GM18867 (cell line): ENCODE results near the gene PTCH1.

Experiments
- ATAC-seq: cut with Tn5 transposase; IDR thresholded peaks from one replicate; pipeline ENCODE4 v1.9.1; 2021; ENCODE audit warnings: mild to moderate bottlenecking, moderate library complexity; ENCODE audit not compliant: unreplicated experiment

Gene PTCH1

DNA sequence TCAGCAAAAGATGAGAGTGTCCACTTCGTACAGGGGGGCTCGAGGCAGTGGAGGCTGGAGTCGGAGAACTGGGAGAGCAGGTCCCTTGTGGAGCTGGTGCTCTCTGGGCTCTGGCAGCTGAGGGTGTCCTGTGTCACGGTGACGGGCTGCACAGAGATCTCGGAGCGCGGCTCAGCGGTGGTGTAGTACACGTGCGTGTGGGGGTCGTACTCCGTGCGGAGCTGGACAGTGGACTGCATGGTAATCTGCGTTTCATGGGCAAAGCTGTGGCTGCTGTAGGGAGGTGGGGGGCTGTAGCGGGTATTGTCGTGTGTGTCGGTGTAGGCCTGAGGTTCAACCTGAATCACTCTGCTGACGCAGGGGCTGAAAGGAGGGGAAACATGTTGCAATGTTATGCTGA lies 48.0 kb downstream of the PTCH1 start:
- no peak for ATAC-seq

DNA sequence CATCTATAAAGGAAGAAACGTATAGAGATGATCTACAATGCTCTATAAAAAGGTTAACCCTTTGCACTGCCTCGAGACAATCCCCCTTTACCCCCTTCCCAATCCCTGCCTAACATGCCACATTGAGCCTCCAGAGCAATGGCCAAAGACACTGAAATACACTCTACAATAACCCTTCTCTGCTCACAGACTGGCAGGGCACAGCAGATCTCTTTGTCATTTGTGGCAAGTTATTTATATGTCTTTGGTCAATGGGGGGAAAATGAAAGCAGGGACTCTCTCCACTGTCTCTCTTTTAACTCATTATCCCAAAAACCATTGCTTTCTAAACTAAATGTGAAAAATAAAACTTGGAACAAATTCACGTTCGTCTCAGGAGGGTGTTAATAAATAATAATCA lies 51.7 kb downstream of the PTCH1 start:
- no peak for ATAC-seq

DNA sequence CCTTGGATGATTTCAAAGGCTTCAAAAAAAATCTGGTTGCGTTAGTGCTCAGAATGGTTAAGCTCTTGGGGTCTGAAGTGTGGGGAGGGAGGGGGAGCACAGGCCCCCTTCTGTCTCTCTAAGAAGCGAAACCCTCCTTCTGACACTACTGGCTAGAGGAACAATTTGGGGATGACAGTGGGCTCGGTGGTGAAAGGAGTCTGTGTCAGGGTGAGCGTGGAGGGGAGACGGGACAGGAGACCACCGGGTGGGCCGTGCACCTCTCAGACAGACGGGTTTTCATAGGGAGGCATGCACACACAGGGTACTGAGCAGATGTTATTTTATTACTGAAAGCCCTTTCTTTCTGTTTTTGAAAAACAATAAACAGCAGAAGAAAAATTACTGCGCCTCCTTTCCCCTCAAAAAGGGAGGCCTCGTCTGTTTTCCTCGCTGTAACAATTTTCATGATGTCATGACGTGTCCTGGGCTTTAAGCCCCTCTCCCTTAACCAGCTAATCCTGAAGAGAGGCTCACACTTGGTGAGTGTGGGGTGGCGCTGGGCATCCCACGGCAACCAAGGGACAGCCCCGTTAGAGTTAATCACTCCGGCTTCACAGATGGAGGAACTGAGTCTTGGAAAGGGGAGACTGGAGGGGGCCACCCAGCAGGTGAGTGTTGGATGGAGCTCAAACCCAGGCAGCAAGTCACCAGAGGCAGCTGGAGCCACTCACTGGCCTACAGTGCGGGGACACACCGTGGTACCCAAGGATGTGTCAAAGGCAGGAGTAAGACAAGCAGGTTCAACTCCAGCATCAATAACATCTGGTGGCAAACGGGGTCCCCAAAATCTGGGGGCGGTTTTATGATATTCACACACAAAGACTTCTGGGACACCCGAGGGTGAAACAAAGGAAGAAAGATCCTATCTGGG lies 53.4 kb downstream of the PTCH1 start:
- peak; percentile 12 for ATAC-seq

DNA sequence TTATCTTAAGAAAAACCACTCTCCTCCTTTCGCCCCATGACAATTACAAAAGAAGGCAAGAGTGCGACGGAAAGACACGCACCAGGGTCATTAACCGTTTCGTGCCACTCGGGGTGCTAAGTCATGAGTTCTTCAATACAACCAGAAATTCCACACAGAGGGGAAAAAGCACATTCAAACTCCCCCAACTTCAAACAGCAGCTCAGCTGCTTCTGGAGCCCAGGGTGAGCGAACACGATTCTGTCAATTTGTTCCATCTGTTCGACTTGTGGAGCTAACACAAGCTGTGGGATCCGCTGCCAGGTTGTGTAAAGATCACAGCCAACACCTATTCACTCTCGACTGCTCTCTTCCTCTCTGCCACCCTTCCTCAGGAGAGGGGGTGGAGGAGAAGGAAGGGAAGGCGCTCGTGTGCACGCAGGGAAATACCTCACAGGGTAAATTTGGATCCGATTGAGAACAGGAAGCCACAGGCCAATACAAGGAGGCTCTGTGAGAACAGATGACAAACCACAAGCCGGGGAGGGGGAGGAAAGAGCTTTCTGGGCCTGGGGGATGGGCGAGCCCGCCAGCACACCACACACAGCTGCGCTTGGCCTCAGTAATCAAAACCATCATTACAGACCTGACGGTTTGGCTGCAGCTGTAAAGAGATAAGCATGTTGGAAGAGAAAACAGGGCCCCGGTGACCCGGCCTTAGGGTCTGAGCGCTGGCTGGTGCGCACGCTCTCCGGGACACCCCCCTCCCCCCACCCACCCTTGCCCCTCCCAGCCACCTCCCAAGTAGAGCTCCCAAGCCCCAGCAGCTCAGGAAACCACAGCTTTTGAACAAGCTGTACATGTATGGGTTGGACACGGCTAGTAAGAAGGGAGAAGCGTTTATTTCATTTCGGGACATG lies 54.3 kb downstream of the PTCH1 start:
- peak; percentile 97 for ATAC-seq

DNA sequence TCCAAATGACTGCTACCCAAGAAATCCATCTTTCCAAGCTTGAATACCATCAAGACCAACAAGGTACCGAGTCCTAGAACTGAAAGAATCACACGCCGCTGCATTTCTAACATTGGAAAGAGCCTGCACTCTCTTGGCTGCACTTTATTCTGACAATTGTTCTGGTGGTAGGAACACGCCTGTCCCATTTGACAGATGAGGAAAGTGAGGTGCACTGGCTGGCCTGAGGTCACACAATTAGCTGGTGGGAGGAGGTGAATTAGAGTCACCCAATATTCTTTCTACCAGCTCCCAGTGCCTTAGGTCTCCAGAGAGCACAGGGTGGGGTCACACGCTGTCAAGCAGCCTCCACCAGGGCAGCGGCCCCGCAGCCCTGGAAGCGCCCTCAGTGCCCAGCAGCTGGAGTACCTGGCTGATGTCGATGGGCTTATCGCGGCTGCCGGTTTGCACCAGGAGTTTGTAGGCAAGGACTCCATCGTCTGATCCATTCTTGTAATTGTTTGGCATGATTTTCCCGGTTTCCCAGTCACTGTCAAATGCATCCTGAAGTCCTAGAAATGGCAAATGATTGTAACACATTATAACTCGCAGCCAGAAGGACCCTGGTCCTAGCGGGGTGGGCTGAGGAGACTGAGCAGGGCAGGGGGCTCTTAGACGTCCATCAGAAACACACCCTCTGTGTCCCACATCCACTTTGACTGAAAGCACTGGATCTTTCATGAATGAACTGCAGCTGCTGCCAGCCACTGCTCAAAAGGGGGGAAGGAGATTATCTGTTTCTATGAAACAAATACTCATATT lies 55.1 kb downstream of the PTCH1 start:
- ATAC-seq = no peak

DNA sequence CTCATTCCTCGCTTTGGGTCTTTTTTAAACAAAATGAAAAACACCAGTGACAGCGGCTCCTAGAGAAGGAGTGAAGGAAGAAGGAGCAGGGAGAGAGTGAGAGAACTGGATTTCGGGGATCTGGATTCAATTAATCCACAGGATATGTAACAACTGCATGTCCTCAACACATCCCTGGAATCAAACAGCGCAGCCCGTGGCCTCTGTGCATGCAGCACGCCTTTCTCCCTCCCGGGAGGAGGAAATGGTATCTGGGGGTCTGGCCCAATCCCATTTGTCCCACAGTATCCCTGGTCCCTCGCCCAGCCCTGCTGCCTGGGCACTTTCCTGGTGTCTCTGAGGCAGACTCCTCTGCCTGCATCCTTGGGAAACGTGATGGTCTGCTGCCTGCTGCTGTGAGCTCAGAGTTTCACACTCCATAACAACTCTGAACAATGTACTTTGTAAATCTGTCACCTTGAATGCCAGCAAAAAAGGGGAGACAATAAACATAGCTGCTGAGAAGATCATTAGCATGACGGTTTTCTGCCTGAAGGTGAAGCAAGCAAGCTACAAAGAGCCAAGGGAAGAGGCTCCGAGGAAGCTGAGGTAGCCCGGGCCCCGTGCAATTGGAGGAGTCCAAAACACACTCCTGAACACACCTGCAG lies 56.1 kb downstream of the PTCH1 start:
- no peak for ATAC-seq

DNA sequence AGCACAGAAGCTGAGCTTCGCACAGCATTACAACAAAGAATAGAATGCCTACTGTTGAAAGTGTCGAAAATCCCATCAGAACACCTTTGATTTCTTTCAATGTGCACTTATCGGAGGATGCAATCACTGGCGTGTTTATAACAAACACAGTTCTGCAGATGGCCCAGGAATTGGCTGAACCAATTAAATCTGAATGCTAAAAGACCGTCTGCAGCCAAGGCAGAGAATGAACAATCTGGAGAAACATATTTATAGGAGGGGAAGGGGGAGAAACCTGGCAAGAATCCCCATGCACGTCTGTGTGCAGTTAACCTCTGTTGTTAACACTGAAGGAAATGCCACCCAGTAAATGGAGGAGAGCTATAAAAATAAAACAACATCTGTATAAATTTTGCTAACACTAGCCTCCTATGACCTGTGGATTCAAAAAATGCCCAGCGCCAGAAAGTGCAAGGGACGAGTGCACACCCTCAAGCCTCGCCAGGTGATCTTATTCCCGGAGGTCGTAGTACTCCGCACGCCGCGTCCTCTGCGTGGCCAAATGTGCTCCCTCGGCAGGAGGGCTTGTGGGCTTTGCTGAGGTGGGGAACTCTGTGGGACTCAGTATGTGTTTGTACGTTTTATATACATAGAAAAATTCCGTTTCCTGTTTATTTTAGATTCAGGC lies 56.8 kb downstream of the PTCH1 start:
- no peak for ATAC-seq

DNA sequence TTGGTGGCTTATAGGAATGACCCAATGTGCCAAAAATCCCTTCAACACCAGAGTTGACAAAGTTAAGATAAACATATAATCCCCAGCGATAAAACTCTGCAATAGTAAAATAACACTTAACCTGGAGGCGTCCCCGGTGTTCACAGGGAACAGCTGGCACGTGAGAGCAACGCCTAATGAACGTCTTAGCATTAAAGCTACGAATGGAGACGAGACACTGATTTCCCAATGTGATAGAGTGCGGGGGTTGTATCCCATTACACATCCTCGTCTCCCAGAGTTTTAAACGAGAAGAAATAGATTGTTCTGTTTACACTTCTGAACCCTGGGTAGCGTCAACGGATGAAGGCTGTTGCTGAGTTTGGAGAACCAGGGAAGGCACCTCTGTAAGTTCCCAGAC lies 57.6 kb downstream of the PTCH1 start:
- ATAC-seq = no peak

DNA sequence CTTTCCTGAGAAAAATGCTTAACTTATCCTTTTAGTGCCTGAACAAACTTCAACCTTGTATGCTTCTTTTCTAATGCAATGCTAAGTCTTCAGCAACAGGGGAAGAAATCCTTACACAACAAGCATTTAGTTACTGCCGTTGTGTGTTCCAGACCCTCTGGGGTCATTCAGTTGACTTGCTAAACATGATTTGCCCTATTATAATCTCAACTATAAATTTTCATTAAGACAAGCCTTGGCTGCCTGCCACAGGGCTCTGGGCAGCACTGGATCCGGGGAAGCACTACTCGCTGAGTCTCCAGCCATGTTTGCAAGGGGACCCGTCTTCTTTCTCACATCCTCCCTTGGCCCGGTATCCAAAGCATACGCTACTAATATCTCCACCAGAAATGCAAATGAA lies 58.1 kb downstream of the PTCH1 start:
- no peak for ATAC-seq

DNA sequence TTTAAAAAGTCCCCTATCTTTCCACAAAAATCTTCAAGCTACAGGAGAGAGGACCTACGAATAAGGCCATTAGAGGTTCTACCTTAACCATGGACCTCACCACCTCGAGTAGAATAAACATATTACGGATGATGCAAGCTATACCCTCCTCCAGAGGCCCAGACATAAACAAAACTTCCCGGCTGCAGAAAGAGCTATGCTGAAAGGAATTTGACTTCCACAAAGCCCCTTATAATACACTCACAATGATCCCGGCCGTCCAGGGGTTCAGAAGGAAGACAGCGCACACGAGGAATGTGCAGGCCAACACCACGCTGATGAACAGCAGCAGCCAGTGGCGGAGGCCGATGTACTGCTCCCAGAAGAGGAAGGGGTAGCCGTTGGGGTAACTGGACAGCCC lies 59.0 kb downstream of the PTCH1 start:
- ATAC-seq = no peak

DNA sequence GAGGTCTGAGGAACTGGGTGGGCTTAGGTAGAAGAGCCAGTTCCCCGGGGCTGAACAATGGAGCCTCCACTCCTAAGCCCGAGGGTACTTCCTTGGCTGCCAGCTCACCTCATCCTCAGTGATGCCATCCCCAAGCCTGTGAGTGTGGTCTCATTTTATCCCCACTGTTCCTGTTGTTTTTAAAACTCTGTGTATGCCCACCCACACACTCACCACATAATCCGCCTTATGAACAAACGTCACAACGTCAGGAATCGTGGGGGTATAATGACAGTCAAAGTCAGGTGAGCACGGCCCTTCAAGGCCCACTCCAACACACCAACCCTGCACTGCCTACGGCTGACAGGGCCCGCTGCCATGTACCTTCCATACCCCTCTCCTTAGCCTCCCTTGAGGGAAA lies 61.1 kb downstream of the PTCH1 start:
- ATAC-seq = no peak

DNA sequence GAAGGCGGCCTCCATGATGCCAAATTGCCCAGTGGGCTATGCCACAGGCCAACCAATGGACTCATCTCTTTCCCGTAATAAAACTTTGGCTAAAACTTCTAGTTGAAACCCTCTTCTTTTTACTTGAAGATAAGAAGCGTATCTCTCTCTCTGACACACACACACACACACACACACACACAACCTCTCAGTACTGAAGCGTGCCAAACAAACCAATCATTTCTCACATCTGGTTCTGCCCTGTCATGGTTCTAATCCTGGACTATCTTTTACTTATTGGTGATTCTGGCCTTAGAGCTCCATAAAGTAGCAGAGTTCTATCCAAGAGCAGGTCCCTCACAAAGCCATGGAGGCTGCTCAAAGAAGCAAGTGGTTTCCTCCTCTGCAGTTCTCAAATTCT lies 64.6 kb downstream of the PTCH1 start:
- ATAC-seq = no peak

DNA sequence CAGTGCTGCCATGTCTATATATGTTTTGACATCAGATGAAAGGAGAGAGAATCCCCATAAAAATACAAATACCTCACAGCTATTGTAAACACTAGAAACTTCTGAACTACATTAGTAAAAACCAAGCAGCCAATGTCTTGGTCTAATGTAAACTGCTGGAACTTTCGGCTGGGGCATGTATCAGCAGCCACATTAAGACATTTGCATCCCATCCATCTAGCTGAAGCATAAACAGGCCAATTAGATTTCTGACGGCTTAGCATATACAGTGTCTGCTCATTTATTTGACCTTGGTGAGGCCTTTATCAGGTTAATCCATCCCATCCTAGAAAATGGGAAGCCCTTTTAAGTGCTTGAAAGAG lies 65.7 kb downstream of the PTCH1 start:
- ATAC-seq = no peak

DNA sequence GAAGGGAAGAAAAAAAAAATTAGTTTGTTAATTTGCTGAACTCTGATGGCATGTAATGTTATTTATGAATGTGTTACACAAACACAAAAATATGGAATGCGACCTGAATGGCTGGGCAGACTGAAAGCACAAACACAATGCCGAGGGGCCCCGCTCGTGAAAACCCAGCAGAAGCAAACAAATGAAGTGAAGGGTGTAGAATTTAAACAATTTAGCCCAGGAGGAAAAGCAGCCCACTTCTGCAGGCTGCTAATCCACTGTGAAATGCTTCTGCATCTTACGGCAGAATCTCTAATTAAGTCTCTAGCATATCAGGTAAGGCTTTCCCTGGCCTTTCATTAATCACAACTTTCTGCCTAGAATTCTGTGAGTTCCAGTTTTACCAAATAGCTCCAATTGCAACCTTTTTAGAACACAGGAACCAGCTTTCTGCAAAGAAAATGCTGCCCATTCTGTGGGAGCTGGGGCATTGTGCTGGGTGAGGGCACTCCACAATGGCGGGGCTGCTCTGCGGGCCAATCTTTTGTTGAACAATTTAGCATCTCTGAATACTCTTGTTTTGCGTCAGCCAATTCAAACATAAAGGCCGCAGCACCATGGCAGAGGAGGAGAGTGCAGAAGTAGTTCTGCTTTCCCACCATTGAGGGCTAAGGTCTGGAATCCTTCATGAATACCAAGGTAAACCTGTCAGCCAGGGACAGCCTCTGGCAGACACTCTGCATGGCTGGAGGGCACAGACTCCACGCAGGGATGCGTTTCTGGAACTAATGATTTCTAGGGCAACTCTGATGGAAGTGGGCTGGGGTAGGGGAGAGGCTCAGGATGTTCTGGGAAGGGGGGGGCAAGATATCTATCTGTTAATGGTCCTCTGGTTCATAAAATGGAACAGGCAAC lies 66.4 kb downstream of the PTCH1 start:
- ATAC-seq = no peak

DNA sequence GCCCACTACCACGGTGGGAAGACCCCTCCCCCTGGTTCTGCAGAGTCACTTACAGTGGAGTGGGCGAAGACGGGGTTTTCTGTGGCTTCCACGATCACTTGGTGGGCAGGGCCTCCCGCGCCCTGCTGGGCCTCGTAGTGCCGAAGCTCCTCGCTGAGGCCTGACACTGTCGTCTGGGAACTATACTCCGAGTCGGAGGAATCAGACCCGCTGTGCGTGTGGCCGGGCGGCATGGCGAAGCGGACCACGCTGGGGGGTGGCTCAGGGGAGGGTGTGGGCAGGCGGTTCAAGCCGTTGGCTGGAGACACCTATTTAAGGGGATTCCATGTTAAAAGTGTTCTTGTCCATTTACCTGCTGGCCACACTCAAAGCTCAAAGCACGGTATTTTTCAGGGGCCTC lies 67.8 kb downstream of the PTCH1 start:
- ATAC-seq = no peak

DNA sequence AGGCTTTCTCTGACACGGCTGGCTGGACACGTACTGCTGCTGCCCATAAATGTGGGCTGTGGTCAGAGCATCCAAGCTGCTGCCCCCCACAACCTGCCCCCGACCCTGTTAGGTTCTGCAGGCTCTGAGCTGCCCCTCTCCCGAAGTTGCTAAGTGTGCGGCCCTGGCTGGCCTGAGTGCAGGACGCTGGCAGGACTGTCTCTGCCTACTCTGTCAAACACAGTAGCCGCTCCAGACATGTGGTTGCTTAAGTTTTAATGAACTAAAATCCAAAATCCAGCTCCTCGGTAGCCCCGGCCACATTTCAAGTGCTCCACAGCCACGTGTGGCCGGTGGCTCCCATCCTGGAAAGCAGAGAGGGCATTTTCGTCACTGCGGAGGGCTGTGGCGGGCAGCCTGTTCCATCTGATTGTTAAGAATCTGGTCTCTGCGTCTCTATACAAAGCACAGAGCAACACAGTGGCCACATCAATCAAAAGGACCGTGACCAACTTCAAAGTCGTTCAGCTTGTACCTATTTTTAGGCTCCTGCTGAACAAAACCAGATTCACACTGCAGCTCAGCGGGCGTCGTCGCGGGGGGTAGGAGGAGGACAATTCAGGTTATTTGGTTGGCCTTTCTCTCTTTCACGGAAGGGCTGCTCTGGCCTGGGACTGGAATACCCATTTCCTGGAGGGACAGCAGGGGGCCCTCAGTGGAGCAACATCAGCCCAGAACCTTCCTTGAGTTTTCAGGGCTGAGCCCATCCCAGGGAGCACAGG lies 68.9 kb downstream of the PTCH1 start:
- ATAC-seq = no peak

DNA sequence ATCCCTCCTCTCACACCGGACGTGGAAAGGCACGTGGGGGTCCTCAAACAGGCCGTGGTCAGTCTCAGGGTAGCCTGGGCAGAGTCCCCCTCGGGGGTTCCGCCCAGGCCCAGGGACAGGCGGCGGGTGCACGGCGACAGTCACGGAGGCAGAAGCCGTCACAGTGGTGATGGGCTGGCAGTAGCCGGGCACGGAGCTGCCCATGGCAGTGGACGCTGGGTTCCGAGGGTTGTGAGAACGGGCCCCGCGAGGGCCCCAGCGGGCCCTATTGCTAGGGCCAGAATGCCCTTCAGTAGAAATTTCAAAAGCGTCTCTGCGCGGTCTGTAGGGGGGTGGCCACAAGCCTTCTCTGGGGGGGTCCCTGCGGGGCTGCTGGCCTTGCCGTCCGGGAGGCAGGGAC lies 69.8 kb downstream of the PTCH1 start:
- no peak for ATAC-seq

DNA sequence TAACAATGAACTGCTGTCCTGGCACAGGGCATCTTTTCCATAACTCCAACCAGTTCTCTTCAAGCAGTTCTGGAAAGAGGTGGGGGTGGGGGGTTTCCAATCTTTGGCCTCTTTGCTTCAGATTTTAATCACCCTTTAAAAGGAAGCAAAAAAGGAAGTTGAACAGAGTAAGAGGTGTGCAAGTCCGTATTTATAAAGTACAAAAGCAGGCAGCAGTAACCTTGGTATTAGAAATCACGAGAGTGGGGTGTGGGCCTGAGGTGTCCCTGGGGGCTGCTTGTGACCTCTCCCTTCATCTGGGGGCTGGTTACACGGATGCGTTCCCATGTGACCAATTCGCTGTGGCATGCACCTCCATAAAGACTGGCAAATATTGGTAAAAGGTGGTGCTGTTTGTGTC lies 70.5 kb downstream of the PTCH1 start:
- ATAC-seq = no peak
